ENCODE measurements around the gene SYTL5.
A peak's percentile ranks its signal among the peaks of the same experiment; 100 is the strongest.

The SYTL5 gene

DNA sequence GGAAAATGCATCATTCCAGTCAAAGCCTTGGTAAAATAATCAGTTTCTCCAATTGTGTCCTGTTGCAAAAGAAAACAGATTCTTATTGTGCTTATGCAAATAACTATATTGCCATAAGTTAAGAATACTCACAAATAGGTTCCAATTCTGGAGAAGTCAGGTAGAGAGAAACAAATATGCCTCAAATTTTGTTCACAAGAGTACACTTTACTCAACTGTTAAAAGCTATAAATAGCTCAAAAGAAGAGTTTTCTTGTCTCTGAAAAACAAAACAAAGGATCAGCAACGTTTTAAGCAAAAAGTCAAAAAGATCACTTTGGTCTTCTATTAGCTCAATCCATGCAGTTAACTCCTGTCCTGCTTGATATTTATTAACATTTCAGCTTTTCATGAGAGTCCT lies 21.9 kb downstream of the SYTL5 start:
- DNase-seq (ENCODE audit: low read depth): no peak

DNA sequence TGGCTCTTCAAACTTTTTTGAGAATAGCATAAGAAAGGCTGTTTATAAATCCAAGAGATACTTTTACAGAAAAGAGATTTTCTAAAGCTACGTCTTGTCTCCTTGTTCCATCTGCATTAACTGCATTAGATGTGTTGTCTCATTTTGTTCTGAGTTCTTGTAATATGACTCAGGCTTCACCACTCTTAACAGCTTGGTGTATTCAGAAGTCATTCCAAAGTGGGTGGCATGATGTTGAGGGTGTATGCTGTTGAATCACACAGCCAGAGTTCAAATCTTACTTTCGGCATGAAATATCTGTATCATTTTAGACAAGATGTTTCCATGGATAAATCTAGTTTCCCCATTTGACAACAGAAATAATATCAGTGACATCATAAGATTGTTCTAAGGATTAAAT lies 30.1 kb downstream of the SYTL5 start:
- no peak for DNase-seq (ENCODE audit: low read depth)

- DNase-seq (ENCODE audit: low read depth): no peak
Measured at GRCh38 chrX:38038501-38038900, 32.1 kb downstream of the SYTL5 start.

DNA sequence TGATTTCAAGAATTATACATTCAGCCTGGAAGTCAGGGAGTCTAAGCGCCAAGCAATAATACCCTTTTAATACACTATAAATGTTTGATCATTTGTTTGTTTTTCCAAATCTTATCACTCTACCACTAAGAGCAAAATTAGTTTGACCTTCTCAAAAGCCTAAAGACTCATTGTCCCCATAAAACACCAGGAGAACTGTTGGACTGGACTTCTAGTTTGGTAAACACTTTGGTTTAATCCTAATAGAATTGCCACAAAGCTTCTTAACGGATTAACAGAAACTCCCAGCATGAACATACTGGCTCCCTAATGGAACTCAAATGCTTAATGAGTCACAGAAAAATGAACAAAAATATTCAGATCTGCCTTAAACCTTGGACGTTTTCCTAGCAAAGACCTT lies 34.9 kb downstream of the SYTL5 start:
- no peak for DNase-seq (ENCODE audit: low read depth)

GRCh38 chrX:38044701-38045100 lies 38.3 kb downstream of the SYTL5 start:
- no peak for DNase-seq (ENCODE audit: low read depth)

- DNase-seq (ENCODE audit: low read depth): no peak
Measured at GRCh38 chrX:38045538-38046096, 39.3 kb downstream of the SYTL5 start.

DNA sequence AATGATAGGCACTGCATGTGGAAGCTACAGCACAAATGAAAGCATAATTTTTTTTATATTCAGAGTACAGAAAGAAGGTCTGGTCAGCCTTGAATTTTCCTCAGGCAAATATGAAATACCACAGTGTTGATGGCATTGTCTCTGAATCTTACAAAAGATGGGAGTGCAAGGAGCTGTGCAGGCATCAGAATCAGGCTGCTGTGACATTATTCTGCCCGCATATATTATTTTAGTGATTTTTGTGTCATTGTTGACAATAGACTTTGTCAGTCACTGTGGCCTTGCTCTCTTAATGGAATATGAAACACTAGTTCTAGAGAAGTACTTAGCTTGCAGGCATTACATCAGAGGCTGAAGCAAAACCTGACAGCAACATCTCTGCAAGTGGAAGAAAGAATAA lies 42.5 kb downstream of the SYTL5 start:
- DNase-seq (ENCODE audit: low read depth): no peak

- no peak for DNase-seq (ENCODE audit: low read depth)
Measured at GRCh38 chrX:38050806-38051205, 44.5 kb downstream of the SYTL5 start.

- peak; percentile 76 for DNase-seq (ENCODE audit: low read depth)
Measured at GRCh38 chrX:38052096-38052495, 45.7 kb downstream of the SYTL5 start.

- peak; percentile 60 for DNase-seq (ENCODE audit: low read depth)
Measured at GRCh38 chrX:38055170-38055847, 49.0 kb downstream of the SYTL5 start.

DNA sequence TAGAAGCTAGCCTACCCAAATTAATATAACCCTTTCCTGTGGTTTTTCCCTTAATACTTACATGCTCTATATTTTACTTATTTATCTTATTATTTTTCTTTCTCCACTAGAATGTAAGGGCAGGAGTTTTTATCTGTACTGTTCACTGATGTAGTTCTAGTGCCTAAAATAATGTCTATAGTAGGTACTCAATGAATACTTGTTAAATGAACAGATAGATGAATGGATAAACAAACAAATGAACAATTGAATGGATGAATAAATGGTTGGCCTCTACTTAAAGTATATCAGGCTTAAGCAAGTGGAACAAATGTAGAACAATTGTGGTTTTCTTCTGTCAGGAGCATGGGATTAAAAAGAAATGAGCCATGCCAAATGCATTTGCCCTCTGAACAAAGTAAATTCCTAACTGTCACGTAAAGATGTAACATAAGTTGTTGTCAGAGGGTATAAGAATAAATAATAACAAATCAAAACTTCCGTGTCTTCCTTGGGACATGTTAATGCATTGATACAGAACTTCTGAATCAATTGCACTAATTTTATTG lies 54.1 kb downstream of the SYTL5 start:
- DNase-seq (ENCODE audit: low read depth): no peak

- no peak for DNase-seq (ENCODE audit: low read depth)
Measured at GRCh38 chrX:38061335-38061734, 55.0 kb downstream of the SYTL5 start.

DNA sequence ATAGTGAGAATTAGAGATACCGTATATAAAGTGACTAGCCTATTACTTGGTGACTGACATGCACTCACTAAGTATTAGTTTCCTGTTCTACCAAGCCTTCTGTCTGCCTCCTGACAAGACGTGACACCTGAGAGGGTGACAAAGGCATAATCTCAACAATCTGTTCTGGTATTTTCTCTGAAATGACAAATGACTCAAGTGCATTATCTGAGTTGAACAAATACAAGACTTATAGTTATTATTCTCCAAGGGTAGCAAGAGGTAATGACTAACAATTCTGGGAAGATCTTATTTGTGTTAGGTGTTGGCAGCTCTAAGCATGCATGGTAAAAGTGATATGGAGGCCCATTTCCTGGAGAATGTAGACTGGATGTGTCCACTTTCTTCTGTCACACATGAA lies 60.6 kb downstream of the SYTL5 start:
- DNase-seq (ENCODE audit: low read depth): no peak

- no peak for DNase-seq (ENCODE audit: low read depth)
Measured at GRCh38 chrX:38069273-38069672, 62.9 kb downstream of the SYTL5 start.

GRCh38 chrX:38069991-38070390 lies 63.6 kb downstream of the SYTL5 start:
- no peak for DNase-seq (ENCODE audit: low read depth)

GRCh38 chrX:38079463-38079862 lies 73.1 kb downstream of the SYTL5 start:
- no peak for DNase-seq (ENCODE audit: low read depth)

- DNase-seq (ENCODE audit: low read depth): no peak
Measured at GRCh38 chrX:38080808-38081207, 74.5 kb downstream of the SYTL5 start.

DNA sequence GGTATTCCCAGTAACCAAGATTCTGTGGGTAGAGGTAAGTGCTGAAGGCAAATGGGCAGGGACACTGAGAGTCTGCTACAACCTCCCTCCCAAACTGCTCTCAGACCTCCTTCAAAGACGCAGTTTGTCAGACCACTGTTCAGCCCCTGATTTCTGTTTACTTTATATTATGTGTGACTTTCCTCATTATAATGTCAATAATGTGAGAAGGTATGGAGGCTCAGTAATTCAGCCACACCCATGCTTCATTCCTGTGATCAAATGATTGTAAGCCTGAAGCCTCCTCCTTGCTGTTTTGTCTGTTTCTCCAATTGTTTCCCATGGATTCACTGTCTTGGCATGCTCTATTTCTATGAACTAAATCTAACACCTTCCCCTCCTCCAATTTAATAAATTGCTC lies 75.6 kb downstream of the SYTL5 start:
- DNase-seq (ENCODE audit: low read depth): no peak

GRCh38 chrX:38082309-38082708 lies 76.0 kb downstream of the SYTL5 start:
- no peak for DNase-seq (ENCODE audit: low read depth)

DNA sequence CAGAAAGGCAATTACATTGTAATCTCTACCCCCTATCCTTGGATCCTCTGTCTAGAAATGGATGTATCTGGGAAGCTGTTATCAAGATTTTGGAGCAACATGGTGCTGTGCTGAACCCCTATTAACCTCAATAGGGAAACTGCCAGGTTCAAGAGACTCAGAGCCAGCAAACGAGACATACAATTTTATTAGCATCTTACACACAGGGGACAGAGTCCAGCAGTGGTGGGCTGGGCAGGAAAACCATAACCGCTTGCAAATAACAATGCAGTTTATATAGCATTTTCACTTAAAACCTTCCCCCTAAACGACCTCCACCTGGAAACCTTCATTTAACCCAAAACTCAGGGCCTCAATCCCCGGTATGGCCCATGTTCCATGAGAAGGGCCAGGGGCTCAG lies 79.5 kb downstream of the SYTL5 start:
- DNase-seq (ENCODE audit: low read depth): no peak

DNA sequence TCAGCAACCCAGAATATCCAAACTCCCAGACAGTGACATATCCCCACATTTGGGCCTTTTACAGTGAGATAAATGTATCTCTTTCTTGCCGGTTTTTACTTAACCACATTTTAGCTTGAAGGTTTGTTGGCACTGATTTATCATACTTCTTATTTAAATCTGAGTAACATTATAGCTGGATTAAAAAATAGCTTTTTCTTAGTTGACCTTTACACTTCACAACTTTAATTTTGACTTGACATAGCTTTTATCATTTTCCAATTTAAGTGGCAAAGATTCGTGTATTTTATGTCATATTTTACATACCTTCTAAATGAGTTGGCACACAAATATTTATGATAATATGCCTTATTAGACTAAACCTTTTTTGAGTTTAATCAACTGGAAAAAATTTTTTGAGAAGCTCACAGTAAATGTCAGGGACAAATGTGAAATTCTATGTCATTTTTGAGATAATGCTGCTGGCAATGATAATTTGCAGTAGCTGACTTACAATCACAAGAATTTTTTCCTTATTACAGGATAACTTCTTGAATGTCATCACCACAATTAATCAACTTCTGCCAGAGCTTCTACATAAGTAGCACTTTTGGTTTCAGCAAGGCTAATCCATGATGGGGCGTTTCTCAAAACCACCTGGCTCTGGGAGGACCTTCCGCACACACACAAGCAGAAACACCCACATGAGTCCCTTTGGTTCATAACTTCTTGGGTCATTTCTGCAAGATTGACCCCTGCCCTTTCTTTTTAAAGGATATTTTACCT lies 80.3 kb downstream of the SYTL5 start:
- no peak for DNase-seq (ENCODE audit: low read depth)

DNA sequence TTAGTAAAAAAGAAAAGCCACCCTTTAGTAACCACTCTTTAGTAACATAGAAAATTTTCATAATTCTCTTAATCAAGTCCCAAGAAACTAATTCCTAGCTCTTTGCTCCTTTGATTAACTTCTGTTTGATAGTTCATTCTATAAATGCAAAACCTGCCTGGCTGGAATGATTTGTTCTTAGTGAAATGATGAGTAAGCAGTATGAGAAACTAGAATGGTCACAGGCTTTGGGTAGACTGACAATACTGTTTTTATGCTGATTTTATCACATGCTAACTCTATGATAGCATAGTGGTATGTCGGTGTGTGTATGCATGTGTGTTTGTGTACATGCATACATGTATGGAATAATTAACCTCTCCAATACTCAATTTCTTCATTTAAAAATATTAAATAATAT lies 81.2 kb downstream of the SYTL5 start:
- DNase-seq (ENCODE audit: low read depth): no peak

All from stromal cell of bone marrow (primary cell).